Natural killer cell treated with Interleukin-12 subunit alpha and Interleukin-12 subunit beta and Interleukin-15 and Interleukin-18, amount 100 ng/mL, for 72 hours (primary cell): ENCODE measurements around the gene CABLES2. TPM values are rescaled to one million over a fixed set of nuclear protein-coding genes. Genes with fewer than 3 reads are reported as not detected.

Experiments used
- ATAC-seq, 2 donors: fragments of 150-1000 bp; cut with Tn5 transposase in 1 of 2; sonication (Bioruptor Pico), chemical (Tn5 transposase) in 1 of 2; 2 replicates each; pipeline ENCODE4 v1.10.0; 2021
- DNase-seq: peaks from one replicate; pipeline ENCODE4 v3.0.0; 2022; ENCODE audit warnings: low spot score
- H3K27ac Mint-ChIP-seq, 2 donors: 1 replicate in 1 of 2; 2 replicates in 1 of 2; pipeline ENCODE4 v1.8.0; 2022; ENCODE audit warnings: mixed read lengths in 2 of 2, mild to moderate bottlenecking in 1 of 2, moderate library complexity in 1 of 2
- H3K27me3 Mint-ChIP-seq, 2 donors: 1 replicate in 1 of 2; 2 replicates in 1 of 2; pipeline ENCODE4 v1.8.0; 2022; ENCODE audit warnings: mixed read lengths in 2 of 2
- H3K36me3 Mint-ChIP-seq: one replicate; pipeline ENCODE4 v1.8.0; 2022; ENCODE audit warnings: mixed read lengths
- H3K4me1 Mint-ChIP-seq, 2 donors: 1 replicate in 1 of 2; 2 replicates in 1 of 2; pipeline ENCODE4 v1.8.0; 2022; ENCODE audit warnings: low read depth in 2 of 2, mixed read lengths in 2 of 2, mild to moderate bottlenecking in 1 of 2
- H3K4me3 Mint-ChIP-seq: one replicate; pipeline ENCODE4 v1.8.0; 2022; ENCODE audit warnings: mixed read lengths
- H3K9me3 Mint-ChIP-seq: 2 replicates; pipeline ENCODE4 v1.8.0; 2022; ENCODE audit warnings: mixed read lengths
- total RNA-seq, 2 donors: library from RNA; stranded (reverse); gene quantifications; one replicate each; pipeline ENCODE4 v1.2.3, GENCODE V29; 2022

The CABLES2 gene
- total RNA-seq, 2 donors from 2014 or later = 9.4 to 9.5 TPM

DNA sequence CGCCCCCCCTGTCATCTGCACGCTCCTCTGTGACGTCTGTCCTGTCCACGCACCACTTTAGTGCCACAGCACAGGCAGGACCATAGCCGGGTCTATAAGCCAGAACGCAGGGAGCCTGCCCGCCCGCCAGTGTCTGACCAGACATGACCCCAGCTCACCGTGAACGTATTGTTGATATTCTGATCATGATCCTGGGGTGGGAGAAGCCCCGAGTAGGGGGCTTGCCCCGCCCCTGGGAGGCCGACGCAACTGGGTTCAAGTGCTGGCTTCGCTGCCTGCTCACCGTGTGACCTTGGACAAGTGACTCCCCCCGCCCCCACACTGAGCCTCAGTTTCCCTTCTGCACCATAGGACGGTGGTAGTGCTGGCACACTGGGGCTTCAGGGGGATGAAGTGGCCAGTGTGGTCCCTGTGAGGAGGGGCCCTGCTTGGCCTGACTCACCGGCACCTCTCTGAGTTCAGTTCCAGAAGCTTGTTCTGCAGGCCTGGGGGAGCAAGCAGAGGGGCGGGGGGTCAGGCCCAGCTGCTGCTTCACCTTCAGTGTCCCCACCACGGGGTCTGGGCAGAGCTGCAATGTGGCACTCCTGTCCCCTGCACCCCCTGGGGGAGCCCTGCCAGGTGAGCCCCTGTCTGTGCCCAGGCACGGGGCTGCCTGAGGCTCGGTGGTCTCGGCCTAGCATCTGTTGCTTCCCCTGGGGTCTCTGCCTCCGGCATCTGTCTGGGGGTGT lies 11.1 kb upstream of the CABLES2 start:
- H3K9me3 Mint-ChIP-seq = peaks cover 3% of the 10 kb centered on the region
- DNase-seq = no peak
- H3K36me3 Mint-ChIP-seq = no peaks in the 10 kb centered on the region

DNA sequence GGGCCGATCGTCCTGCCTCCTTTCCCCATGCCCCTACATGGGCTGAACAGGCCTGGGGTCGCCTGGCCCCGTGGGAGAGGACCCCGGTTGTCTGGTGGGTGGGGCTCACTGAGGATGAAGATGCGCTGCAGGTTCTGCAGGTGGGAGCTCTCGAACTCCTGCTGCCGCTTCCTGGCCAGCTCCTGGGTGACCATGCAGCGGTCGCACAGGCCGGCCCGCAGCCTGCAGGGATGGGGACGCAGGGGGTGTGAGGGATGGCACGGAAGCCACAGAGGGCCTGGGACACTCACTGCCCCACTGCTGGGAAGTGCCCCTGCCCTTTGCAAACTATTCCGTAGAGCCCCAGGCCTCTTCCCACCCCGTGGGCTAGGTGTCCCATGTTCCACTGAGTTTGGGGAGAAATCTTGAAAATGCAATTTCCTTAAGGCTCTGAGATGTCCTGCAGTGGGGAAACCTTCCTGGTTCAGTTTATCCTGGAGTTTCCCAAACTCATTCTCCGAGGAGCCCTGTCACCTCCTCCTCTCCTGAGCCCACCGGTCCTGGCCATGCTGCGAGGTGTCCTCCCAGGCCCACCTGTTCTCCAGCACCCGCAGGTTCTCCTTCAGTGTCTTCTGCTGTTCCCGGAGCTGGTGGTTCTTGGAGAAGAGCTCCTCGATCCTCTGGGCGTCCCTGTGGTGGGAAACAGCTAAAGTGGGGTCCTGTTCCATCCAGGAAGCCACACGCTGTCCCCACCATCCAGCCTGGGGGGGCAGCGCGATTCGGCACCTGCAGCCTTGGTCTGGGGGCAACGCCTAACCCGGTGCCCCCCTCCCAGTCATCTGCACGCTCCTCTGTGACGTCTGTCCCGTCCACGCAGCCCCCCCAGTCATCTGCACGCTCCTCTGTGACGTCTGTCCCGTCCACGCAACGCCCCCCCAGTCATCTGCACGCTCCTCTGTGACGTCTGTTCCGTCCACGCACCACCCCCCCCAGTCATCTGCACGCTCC lies 9.9 kb upstream of the CABLES2 start:
- no peak for DNase-seq
- Mint-ChIP-seq H3K27me3 (no peaks in the 10 kb centered on the region), H3K4me1 (peaks cover 0 to 3% of the 10 kb centered on the region in 2 donors), H3K4me3 (no peak overlapping the region), H3K36me3 (no peaks in the 10 kb centered on the region), H3K27ac (no peak overlapping the region), H3K9me3 (peaks cover 3% of the 10 kb centered on the region)
- ATAC-seq = no peak

More for the DNA sequence above, 11.1 kb upstream of the CABLES2 start:
- H3K4me1 Mint-ChIP-seq = peaks cover 0 to 3% of the 10 kb centered on the region in 2 donors
- no peak overlapping the region for H3K27ac Mint-ChIP-seq
- H3K27me3 Mint-ChIP-seq = no peaks in the 10 kb centered on the region
- ATAC-seq = no peak
- H3K4me3 Mint-ChIP-seq = no peak overlapping the region

DNA sequence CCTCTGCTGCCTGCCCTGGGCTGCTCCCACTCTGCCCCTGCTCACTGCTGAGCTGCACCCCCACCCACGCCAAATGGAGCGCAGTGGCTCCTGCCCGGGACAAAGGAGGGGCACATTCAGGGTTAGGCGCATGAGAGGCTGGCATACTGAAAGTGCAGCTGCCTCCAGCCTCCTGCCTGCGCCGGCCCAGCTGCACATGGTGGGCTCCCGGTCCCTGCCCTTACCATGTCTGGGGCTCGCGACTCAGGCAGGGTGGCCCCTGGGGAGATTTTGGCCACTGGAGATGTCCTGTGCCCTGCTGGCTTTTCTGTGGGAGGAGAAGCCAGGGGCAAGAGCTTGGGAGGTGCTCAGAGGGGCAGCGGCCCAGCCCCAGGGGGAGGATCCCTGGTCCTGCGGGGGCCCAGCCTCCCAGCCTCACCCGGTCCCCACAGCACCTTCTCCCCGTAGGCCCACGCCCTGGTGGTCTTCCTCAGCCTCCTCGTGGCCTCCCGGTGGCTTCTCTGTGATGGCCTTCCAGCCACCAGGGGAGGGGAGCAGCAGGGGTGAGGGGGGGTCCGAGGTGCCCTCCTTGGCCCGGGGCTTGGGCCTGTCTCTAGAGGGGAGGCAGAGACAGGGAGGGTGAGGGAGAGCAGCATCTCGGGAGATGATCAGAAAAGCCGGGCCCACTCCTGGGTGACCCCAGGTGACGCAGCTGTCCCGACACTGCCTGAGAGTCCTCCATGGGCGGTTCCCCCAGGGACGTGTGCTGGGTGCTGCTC lies 8.4 kb upstream of the CABLES2 start:
- Mint-ChIP-seq H3K27ac (no peak overlapping the region), H3K4me1 (no peaks in the 10 kb centered on the region), H3K4me3 (no peak overlapping the region), H3K27me3 (no peaks in the 10 kb centered on the region), H3K9me3 (no peaks in the 10 kb centered on the region), H3K36me3 (no peaks in the 10 kb centered on the region)
- DNase-seq = no peak
- ATAC-seq = no peak

- ATAC-seq (no peak), DNase-seq (no peak)
- peaks cover 5 to 9% of the 10 kb centered on the region in 2 donors for H3K4me1 Mint-ChIP-seq
- no peaks in the 10 kb centered on the region for H3K27me3 Mint-ChIP-seq
- H3K36me3 Mint-ChIP-seq = no peaks in the 10 kb centered on the region
- no peak overlapping the region for H3K27ac Mint-ChIP-seq
- no peaks in the 10 kb centered on the region for H3K9me3 Mint-ChIP-seq
- no peak overlapping the region for H3K4me3 Mint-ChIP-seq
Observed at GRCh38 chr20:62413896-62414481, 6.9 kb upstream of the CABLES2 start.

- Mint-ChIP-seq H3K27ac (no peak overlapping the region), H3K27me3 (no peaks in the 10 kb centered on the region), H3K4me3 (no peak overlapping the region), H3K4me1 (peaks cover 5 to 9% of the 10 kb centered on the region in 2 donors), H3K9me3 (no peaks in the 10 kb centered on the region), H3K36me3 (no peaks in the 10 kb centered on the region)
- no peak for ATAC-seq
- no peak for DNase-seq
Observed at GRCh38 chr20:62413025-62413570, 6.0 kb upstream of the CABLES2 start.

- H3K9me3 Mint-ChIP-seq = no peaks in the 10 kb centered on the region
- H3K4me3 Mint-ChIP-seq = no peak overlapping the region
- H3K27me3 Mint-ChIP-seq = no peaks in the 10 kb centered on the region
- DNase-seq (no peak), ATAC-seq (no peak)
- no peaks in the 10 kb centered on the region for H3K36me3 Mint-ChIP-seq
- H3K4me1 Mint-ChIP-seq = peaks cover 5 to 9% of the 10 kb centered on the region in 2 donors
- no peak overlapping the region for H3K27ac Mint-ChIP-seq
Observed at GRCh38 chr20:62412194-62413024, 5.3 kb upstream of the CABLES2 start.

GRCh38 chr20:62411479-62412193 lies 4.6 kb upstream of the CABLES2 start:
- Mint-ChIP-seq H3K27me3 (no peaks in the 10 kb centered on the region), H3K4me1 (peaks cover 5 to 9% of the 10 kb centered on the region in 2 donors), H3K4me3 (no peak overlapping the region), H3K36me3 (no peaks in the 10 kb centered on the region), H3K9me3 (no peaks in the 10 kb centered on the region), H3K27ac (no peak overlapping the region)
- ATAC-seq = no peak
- DNase-seq = no peak

- DNase-seq (no peak), ATAC-seq (no peak)
- Mint-ChIP-seq H3K4me1 (peaks cover 7 to 9% of the 10 kb centered on the region in 2 donors), H3K27me3 (no peaks in the 10 kb centered on the region), H3K27ac (no peak overlapping the region), H3K36me3 (no peaks in the 10 kb centered on the region), H3K4me3 (no peak overlapping the region), H3K9me3 (no peaks in the 10 kb centered on the region)
Observed at GRCh38 chr20:62410746-62411478, 3.8 kb upstream of the CABLES2 start.

- peak overlapping the region in 1 of 2 donors; percentile 26 for H3K27ac Mint-ChIP-seq
- H3K9me3 Mint-ChIP-seq = no peaks in the 10 kb centered on the region
- DNase-seq (no peak), ATAC-seq (no peak)
- H3K36me3 Mint-ChIP-seq = no peaks in the 10 kb centered on the region
- H3K4me3 Mint-ChIP-seq = no peak overlapping the region
- no peaks in the 10 kb centered on the region for H3K27me3 Mint-ChIP-seq
- H3K4me1 Mint-ChIP-seq = peaks cover 13% of the 10 kb centered on the region in 2 donors
Observed at GRCh38 chr20:62409931-62410745, 3.1 kb upstream of the CABLES2 start.

DNA sequence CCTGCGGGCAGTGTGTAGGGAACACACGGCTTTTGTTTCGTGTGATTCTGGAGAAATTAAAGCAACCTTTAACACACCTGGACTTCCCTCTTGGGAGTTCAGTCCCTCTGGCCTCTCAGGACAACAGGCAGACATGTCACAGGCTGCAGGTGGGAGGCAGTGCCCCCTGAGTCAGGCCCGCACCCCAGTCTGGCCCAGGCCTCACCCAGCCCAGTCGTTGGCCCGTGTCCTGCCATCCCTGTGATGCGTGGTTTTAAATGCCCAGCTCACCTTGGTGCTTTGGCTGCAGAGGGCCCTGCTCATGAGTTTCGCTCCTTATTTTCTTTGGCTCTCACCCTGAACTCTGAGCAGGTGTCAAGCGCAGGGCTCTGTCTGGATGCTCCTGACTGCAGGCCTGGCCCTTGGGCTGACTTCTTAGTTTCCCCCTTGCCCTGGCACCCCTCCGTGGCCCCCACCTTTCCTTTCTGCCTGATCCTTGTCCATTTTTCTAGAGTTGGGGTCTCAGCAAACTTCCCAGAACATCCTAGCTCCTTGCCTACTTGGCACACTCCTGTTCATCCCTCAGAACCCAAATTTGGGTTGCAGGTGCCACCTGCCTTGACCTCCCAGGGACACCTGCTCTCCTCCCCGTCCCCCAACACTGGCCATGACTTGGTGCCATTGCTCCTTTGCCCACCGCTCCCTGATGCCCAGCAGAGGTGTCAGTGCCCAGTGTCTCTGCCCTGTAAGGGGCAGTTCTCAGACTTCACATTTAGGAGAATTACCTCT lies 2.2 kb upstream of the CABLES2 start:
- Mint-ChIP-seq H3K36me3 (no peaks in the 10 kb centered on the region), H3K27me3 (no peaks in the 10 kb centered on the region), H3K9me3 (no peaks in the 10 kb centered on the region), H3K4me3 (no peak overlapping the region), H3K4me1 (peaks cover 14% of the 10 kb centered on the region in 2 donors), H3K27ac (peak overlapping the region in 1 of 2 donors; percentile 26)
- DNase-seq (no peak), ATAC-seq (no peak)
